ENCODE results near the gene SFXN3. TPM values are rescaled to one million over a fixed set of nuclear protein-coding genes. Genes with fewer than 3 reads are reported as not detected.

The SFXN3 gene
- total RNA-seq, 4 donors from 2014 or later = 26.9 to 131 (median 101) TPM

DNA sequence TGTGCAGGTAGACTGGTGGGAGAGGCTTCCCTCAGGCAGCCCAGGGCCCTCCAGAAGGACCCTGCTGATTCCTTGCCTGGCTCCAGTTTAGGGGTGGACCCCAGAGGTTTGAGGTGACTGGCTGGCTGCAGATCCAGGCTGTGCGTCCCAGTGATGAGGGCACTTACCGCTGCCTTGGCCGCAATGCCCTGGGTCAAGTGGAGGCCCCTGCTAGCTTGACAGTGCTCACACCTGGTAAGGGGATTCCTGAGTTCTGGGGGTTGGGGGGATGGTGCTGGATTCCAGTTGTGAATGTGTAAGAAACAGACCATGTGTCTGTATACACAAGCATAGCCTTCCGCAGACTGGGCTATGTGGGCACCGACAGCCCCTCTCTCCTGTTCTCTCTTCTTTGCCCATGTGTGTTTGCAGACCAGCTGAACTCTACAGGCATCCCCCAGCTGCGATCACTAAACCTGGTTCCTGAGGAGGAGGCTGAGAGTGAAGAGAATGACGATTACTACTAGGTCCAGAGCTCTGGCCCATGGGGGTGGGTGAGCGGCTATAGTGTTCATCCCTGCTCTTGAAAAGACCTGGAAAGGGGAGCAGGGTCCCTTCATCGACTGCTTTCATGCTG, 33.5 kb downstream of the SFXN3 start:
- no peak for TF ChIP-seq CTCF (IDR thresholded peaks at IDR 0.05; ENCODE audit: low read depth)

DNA sequence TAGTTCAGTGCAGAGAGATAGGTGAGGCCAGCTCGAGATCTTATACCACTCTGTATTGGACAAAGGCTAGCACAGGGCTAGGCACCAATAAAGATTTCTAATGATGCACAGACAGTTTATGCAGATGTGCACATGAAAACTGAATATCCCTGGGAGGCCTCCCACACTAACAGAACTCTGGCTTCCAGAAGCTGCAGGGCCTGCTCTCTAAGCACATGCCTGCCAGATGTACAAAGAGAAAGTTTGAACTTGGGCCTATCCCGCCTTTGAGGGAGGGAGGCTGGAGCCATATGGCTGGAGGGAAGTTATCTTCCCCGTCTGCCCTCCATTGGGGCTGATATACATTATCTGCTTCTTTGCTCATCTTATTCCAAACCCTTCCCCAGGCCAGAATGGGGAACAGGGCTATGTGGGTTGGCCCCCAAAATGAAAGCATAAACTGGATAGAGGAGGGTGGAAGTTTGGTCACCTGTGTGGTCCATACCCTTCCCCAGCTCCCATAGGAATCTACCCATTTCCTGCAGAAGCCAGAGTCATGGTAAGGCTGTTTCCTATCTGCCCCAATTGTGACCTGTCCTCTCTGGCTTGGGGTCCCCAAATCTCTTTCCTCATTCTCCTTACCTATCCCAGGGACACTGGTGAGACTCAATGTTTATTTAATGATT, 34.6 kb downstream of the SFXN3 start:
- no peak for TF ChIP-seq CTCF (IDR thresholded peaks at IDR 0.05; ENCODE audit: low read depth)

DNA sequence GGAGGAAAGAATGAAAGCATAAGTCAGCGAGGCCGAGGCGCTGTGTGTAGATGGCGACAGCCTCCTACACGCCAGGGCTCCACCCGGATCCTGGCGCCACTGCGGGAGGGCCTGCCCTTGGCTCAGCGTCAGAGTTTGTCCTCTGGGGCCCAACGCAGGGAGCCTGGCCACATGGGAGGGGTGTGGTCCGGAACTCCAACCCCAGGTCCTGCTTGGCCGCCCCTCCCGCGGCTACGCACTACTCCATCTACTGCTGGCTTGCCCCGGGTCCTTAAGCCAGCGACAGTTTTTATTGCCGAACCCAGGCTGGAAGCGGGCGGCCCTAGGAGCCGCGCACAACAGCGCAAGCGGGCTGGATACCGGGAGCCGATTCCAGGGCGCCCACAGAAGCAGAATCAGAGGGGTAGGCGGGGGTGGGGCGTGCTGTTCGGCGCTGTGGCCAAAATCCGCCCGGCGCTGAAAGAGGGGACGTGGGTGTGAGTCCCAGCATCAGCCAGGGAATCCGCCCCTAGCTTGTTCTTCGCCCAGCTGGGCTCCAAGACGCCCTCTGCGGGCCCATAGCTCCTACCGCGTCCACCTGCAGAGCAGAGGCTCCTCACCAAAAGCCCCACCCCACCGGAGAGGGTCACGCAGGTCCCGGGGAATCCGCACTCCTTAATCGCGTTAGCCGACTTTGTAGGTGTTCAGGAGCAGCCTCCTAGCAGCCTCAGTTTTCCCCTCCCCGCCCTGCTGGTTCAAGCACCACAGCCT, 35.3 kb downstream of the SFXN3 start:
- no peak for TF ChIP-seq CTCF (IDR thresholded peaks at IDR 0.05; ENCODE audit: low read depth)

- TF ChIP-seq CTCF (IDR thresholded peaks at IDR 0.05; ENCODE audit: low read depth) = no peak
These were observed 35.9 kb downstream of the SFXN3 start for GRCh38 chr10:101066896-101067355.

DNA sequence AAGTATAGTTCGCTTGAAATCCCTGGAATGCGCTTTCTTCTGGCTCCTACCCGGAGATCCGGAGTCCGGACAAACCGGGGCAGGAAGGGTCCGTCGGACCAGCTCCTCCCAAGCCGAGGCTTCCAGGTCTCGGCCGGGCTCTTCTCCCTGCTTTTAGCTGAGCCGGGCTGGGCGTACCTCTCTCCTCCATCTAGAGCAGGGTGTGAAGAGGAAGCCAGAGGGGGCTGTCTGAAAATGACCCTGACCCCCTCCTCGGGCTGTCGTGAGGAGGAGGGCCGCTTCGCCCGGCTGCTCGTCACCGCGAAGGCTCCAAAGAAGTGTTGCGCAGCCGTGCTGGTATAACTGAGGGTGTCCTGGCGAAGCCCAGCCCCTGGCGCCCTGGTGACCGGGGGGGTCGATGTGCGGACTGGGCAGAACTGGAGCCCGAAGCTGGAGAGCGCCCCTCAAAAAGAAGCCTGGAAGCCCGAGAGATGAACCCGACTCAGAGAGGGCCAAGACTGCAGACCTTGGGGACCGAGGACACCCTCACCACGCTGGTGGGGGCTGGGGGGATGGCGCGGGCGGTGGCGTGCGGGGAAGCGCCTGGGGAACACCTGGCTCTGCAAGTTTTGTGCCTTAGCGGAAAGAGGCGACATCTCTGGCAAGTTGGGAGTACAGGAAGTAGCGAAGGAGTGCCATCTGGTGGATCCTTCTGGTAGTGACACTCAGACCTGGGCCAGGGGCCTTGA, 36.5 kb downstream of the SFXN3 start:
- no peak for TF ChIP-seq CTCF (IDR thresholded peaks at IDR 0.05; ENCODE audit: low read depth)

DNA sequence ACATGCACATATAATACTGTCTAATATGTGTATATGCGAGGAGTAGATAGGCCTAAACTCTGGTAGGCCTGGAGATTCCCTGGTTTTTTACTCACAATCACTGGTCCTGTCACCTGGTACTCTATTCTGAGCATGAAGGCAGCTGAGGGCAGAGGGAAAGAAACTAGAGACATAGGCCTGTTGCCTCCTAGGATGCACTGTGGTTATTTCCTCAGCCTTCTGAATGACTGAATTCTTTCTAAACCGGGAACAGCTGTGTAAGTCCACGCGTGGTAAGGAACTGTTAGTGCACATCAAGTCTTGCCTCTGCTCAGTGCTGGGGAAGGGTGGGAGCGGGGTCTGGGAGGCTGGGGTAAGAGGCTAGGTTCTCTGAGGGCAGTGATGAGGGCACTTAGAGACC, 38.4 kb downstream of the SFXN3 start:
- no peak for TF ChIP-seq CTCF (IDR thresholded peaks at IDR 0.05; ENCODE audit: low read depth)

Data from subcutaneous adipose tissue (tissue), 4 donors.